Transverse colon (tissue), 4 donors: Measurements from ENCODE around the gene KIF16B. TPM values are rescaled to one million over a fixed set of nuclear protein-coding genes. Genes with fewer than 3 reads are reported as not detected.

ENCODE experiments used
- DNase-seq: peaks from one replicate; pipeline ENCODE4 v3.0.0-alpha.2; 2019
- H3K27ac ChIP-seq, 4 donors: fragments of 200-600 bp; sonication (generic); 2 replicates each; pipeline ENCODE4 v1.5.1; 2016 to 2018; ENCODE audit warnings: inconsistent platforms in 4 of 4
- H3K27me3 ChIP-seq: fragments of 200-600 bp; sonication (generic); 2 replicates; pipeline ENCODE4 v1.5.1; 2017; ENCODE audit warnings: inconsistent platforms
- H3K36me3 ChIP-seq, 4 donors: fragments of 200-600 bp; sonication (generic); 2 replicates each; pipeline ENCODE4 v1.5.1; 2017 to 2019; ENCODE audit warnings: inconsistent platforms in 4 of 4
- H3K4me1 ChIP-seq, 4 donors: fragments of 200-600 bp; sonication (generic); 2 replicates each; pipeline ENCODE4 v1.5.1; 2017 to 2020; ENCODE audit warnings: inconsistent platforms in 4 of 4
- H3K4me3 ChIP-seq, 4 donors: fragments of 200-600 bp; sonication (generic); 1 replicate in 1 of 4; 2 replicates in 3 of 4; pipeline versions ENCODE4 v1.5.1 to v1.6.1; 2017 to 2019; ENCODE audit warnings: inconsistent platforms in 4 of 4
- H3K9me3 ChIP-seq, 2 donors: fragments of 200-600 bp; sonication (generic); 2 replicates each; pipeline ENCODE4 v1.5.1; 2017 to 2019; ENCODE audit warnings: inconsistent platforms in 2 of 2
- EP300 ChIP-seq: sonication (generic); formaldehyde crosslinking; IDR thresholded peaks from one replicate; pipeline ENCODE4 v1.6.1; 2017; ENCODE audit warnings: antibody characterized with exemption, low read depth
- POLR2A ChIP-seq: fragments of 450-650 bp; IDR thresholded peaks from one replicate; pipeline ENCODE4 v1.6.1; 2016; ENCODE audit warnings: antibody characterized with exemption, mild to moderate bottlenecking, moderate library complexity
- POLR2AphosphoS5 ChIP-seq, 3 donors: sonication (generic); formaldehyde crosslinking; IDR thresholded peaks; one replicate each; pipeline ENCODE4 v1.6.1; 2016; ENCODE audit warnings: antibody characterized with exemption in 3 of 3
- WGBS, 2 donors: methylation state at CpG; one replicate each; pipeline ENCODE4 v1.1.5; 2018; ENCODE audit warnings: low coverage in 1 of 2; 5-methylcytosine and 5-hydroxymethylcytosine counted together
- in situ Hi-C, 4 donors: fragments of 200-750 bp; cut with MboI; loops; one replicate each; pipeline versions ENCODE4 v1.15.0 to v1.15.1; 2017; ENCODE audit warnings: low sequenced_read_pairs in 3 of 4, low pct_ligation_motif_present in 1 of 4, low pct_unique_long_range_greater_than_20kb in 1 of 4
- intact Hi-C: fragments of 100-400 bp; cut with DNase I; formaldehyde crosslinking; loops from one replicate; pipeline ENCODE4 v1.15.1; 2023; ENCODE audit warnings: low total_unique reads
- total RNA-seq, 4 donors: library from RNA; depleted of rRNA; stranded (reverse); fragments of >200 nt; gene quantifications; one replicate each; pipeline ENCODE4 v1.1.0, GENCODE V29; 2016
- TF ChIP-seq, protein P1 (sequence below), 5 experiments: fragments of 200-600 bp in 3 of 5; fragments of 450-650 bp in 2 of 5; sonication (generic) in 3 of 5; IDR thresholded peaks; 1 replicate in 2 of 5; 2 replicates in 3 of 5; pipeline ENCODE4 v1.5.1; 2016 to 2017; ENCODE audit warnings: antibody characterized with exemption in 5 of 5, inconsistent platforms in 3 of 5, mild to moderate bottlenecking in 2 of 5, moderate library complexity in 1 of 5

The KIF16B gene
- total RNA-seq, 4 donors from 2014 or later, result 82.7 to 154 (median 90.1) TPM

DNA sequence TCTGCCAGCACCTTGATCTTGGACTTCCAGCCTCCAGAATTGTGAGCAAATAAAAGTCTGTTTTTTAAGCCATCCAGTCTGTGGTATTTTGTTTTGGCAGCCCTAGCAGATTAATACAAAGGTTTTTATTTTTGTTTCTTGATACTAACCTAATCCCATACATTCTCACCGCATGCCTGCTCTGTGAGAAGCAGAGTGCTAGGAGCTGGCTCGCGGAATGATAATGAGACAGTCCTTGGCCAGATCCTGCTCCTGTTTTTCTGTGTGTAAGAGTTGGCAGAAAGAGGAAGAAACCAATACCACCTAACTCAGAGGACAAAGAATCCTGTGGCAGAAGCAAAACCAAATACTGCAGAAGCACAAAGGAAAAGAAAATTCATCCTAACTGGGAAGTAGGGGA is 82.6 kb downstream of the KIF16B start:
- TF ChIP-seq POLR2AphosphoS5 (IDR thresholded peaks at IDR 0.05) (no peak), EP300 (no peak), POLR2A (no peak)
- TF ChIP-seq, protein P1, sequence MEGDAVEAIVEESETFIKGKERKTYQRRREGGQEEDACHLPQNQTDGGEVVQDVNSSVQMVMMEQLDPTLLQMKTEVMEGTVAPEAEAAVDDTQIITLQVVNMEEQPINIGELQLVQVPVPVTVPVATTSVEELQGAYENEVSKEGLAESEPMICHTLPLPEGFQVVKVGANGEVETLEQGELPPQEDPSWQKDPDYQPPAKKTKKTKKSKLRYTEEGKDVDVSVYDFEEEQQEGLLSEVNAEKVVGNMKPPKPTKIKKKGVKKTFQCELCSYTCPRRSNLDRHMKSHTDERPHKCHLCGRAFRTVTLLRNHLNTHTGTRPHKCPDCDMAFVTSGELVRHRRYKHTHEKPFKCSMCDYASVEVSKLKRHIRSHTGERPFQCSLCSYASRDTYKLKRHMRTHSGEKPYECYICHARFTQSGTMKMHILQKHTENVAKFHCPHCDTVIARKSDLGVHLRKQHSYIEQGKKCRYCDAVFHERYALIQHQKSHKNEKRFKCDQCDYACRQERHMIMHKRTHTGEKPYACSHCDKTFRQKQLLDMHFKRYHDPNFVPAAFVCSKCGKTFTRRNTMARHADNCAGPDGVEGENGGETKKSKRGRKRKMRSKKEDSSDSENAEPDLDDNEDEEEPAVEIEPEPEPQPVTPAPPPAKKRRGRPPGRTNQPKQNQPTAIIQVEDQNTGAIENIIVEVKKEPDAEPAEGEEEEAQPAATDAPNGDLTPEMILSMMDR (IDR thresholded peaks at IDR 0.05), result no peak
- WGBS, 2 donors, result 83 to 98% methylated on average over 2 to 3 of the region's 3 CpGs
- intact Hi-C loops, result no loop called here
- no peak overlapping the region for H3K4me3 ChIP-seq
- no peaks in the 10 kb centered on the region for H3K9me3 ChIP-seq
- peaks cover 0 to 7% (median 0%) of the 10 kb centered on the region in 4 donors for H3K4me1 ChIP-seq
- H3K36me3 ChIP-seq, result peaks cover 0 to 28% (median 7%) of the 10 kb centered on the region in 4 donors
- H3K27me3 ChIP-seq, result no peaks in the 10 kb centered on the region
- no peak overlapping the region for H3K27ac ChIP-seq
- no peak for DNase-seq
- in situ Hi-C loops, result no loop called here

GRCh38 chr20:16488616-16489015 is 84.6 kb downstream of the KIF16B start:
- DNase-seq, result no peak
- H3K4me1 ChIP-seq, result peaks cover 0 to 7% (median 0%) of the 10 kb centered on the region in 4 donors
- 73 to 84% methylated on average over 3 of the region's 3 CpGs for WGBS, 2 donors
- H3K9me3 ChIP-seq, result no peaks in the 10 kb centered on the region
- H3K27ac ChIP-seq, result no peak overlapping the region
- peaks cover 0 to 10% (median 4%) of the 10 kb centered on the region in 4 donors for H3K36me3 ChIP-seq
- no peak for TF ChIP-seq POLR2A
- TF ChIP-seq, protein P1 (IDR thresholded peaks at IDR 0.05), result no peak
- no peak for TF ChIP-seq EP300
- no peak for TF ChIP-seq POLR2AphosphoS5 (IDR thresholded peaks at IDR 0.05)
- in situ Hi-C loops (no loop called here), intact Hi-C loops (no loop called here)
- no peaks in the 10 kb centered on the region for H3K27me3 ChIP-seq
- H3K4me3 ChIP-seq, result no peak overlapping the region

GRCh38 chr20:16488086-16488485 is 85.2 kb downstream of the KIF16B start:
- 89 to 95% methylated on average over 4 to 8 of the region's 8 CpGs for WGBS, 2 donors
- H3K4me1 ChIP-seq, result peaks cover 0 to 7% (median 0%) of the 10 kb centered on the region in 4 donors
- in situ Hi-C loops (no loop called here), intact Hi-C loops (no loop called here)
- H3K9me3 ChIP-seq, result no peaks in the 10 kb centered on the region
- DNase-seq, result no peak
- no peak overlapping the region for H3K27ac ChIP-seq
- no peak overlapping the region for H3K4me3 ChIP-seq
- H3K36me3 ChIP-seq, result peaks cover 0 to 5% (median under 1%) of the 10 kb centered on the region in 4 donors
- TF ChIP-seq, protein P1 (IDR thresholded peaks at IDR 0.05), result no peak
- TF ChIP-seq POLR2A (no peak), POLR2AphosphoS5 (IDR thresholded peaks at IDR 0.05) (no peak), EP300 (no peak)
- H3K27me3 ChIP-seq, result no peaks in the 10 kb centered on the region

GRCh38 chr20:16486532-16486931 is 86.7 kb downstream of the KIF16B start:
- intact Hi-C loops (no loop called here), in situ Hi-C loops (no loop called here)
- Histone ChIP-seq H3K4me3 (no peak overlapping the region), H3K27me3 (no peaks in the 10 kb centered on the region), H3K27ac (no peak overlapping the region), H3K36me3 (no peaks in the 10 kb centered on the region), H3K9me3 (no peaks in the 10 kb centered on the region), H3K4me1 (peaks cover 0 to 7% (median 0%) of the 10 kb centered on the region in 4 donors)
- 95 to 97% methylated on average over 6 of the region's 6 CpGs for WGBS, 2 donors
- DNase-seq, result no peak
- TF ChIP-seq, protein P1 (IDR thresholded peaks at IDR 0.05), result no peak
- TF ChIP-seq POLR2A (no peak), EP300 (no peak), POLR2AphosphoS5 (IDR thresholded peaks at IDR 0.05) (no peak)
